ENCODE measurements around the gene TIMM17A. TPM values are rescaled to one million over a fixed set of nuclear protein-coding genes. Genes with fewer than 3 reads are reported as not detected.

TIMM17A gene
- polyA plus RNA-seq, 1 donor (not counting 4 experiments of a cell fraction or from before 2014, with no cell fraction given), result 116 TPM

GRCh38 chr1:201944002-201944401, 11.3 kb upstream of the TIMM17A start:
- no peak overlapping the region for H3K4me2 ChIP-seq (ENCODE audit: control insufficient read depth, extremely low read depth, insufficient read depth, low read depth, low read length)
- no peak for TF ChIP-seq EZH2 (IDR thresholded peaks at IDR 0.05; ENCODE audit: low read length)
- TF ChIP-seq CTCF (optimal IDR thresholded peaks at IDR 0.05 in 1 of 3, IDR thresholded peaks at IDR 0.05 in 1 of 3, conservative IDR thresholded peaks at IDR 0.05 in 1 of 3; ENCODE audit: extremely low read depth in 1 of 3, insufficient read depth in 2 of 3, low read length in 3 of 3), result no peak
- H3K9me1 ChIP-seq (ENCODE audit: control insufficient read depth, extremely low read depth, insufficient read depth, low read length), result no peaks in the 10 kb centered on the region
- H3K4me1 ChIP-seq (ENCODE audit: control insufficient read depth, extremely low read depth, insufficient read depth, low read length), result no peaks in the 10 kb centered on the region
- H3K9me3 ChIP-seq (ENCODE audit: control insufficient read depth, low read depth, low read length), result no peaks in the 10 kb centered on the region
- H3K4me3 ChIP-seq (ENCODE audit: control insufficient read depth in 2 of 3, extremely low read depth in 1 of 3, insufficient read depth in 2 of 3, low read depth in 1 of 3, low read length in 3 of 3), result no peak overlapping the region
- peaks cover 36% of the 10 kb centered on the region for H3K27me3 ChIP-seq (ENCODE audit: control insufficient read depth, extremely low read depth, insufficient read depth, low read length)
- H3K9ac ChIP-seq (ENCODE audit: control insufficient read depth, extremely low read depth, insufficient read depth, low read length), result no peak overlapping the region
- FAIRE-seq, result no peak
- no peaks in the 10 kb centered on the region for H3K79me2 ChIP-seq (ENCODE audit: control insufficient read depth, insufficient read depth, low read length)
- H2AFZ ChIP-seq (ENCODE audit: control insufficient read depth, low read length), result no peak overlapping the region
- no peaks in the 10 kb centered on the region for H3K36me3 ChIP-seq (ENCODE audit: control insufficient read depth in 2 of 2, extremely low read depth in 1 of 2, insufficient read depth in 2 of 2, low read length in 2 of 2)
- no peak overlapping the region for H3K27ac ChIP-seq (ENCODE audit: control insufficient read depth, insufficient read depth, low read length)
- DNase-seq (ENCODE audit: low read depth, low spot score), result no peak
- no peaks in the 10 kb centered on the region for H4K20me1 ChIP-seq (ENCODE audit: control insufficient read depth, extremely low read depth, insufficient read depth, low read length)
- dilution Hi-C loops (cut with MboI; ENCODE audit: extremely low pct_ligation_motif_present, low sequenced_read_pairs), result no loop called here

- H3K27me3 ChIP-seq (ENCODE audit: control insufficient read depth, extremely low read depth, insufficient read depth, low read length), result peaks cover 36% of the 10 kb centered on the region
- dilution Hi-C loops (cut with MboI; ENCODE audit: extremely low pct_ligation_motif_present, low sequenced_read_pairs), result no loop called here
- no peaks in the 10 kb centered on the region for H3K36me3 ChIP-seq (ENCODE audit: control insufficient read depth in 2 of 2, extremely low read depth in 1 of 2, insufficient read depth in 2 of 2, low read length in 2 of 2)
- no peak overlapping the region for H2AFZ ChIP-seq (ENCODE audit: control insufficient read depth, low read length)
- H3K9ac ChIP-seq (ENCODE audit: control insufficient read depth, extremely low read depth, insufficient read depth, low read length), result no peak overlapping the region
- no peak overlapping the region for H3K4me3 ChIP-seq (ENCODE audit: control insufficient read depth in 2 of 3, extremely low read depth in 1 of 3, insufficient read depth in 2 of 3, low read depth in 1 of 3, low read length in 3 of 3)
- no peaks in the 10 kb centered on the region for H3K9me3 ChIP-seq (ENCODE audit: control insufficient read depth, low read depth, low read length)
- H3K79me2 ChIP-seq (ENCODE audit: control insufficient read depth, insufficient read depth, low read length), result no peaks in the 10 kb centered on the region
- DNase-seq (ENCODE audit: low read depth, low spot score) (no peak), FAIRE-seq (no peak)
- H3K4me2 ChIP-seq (ENCODE audit: control insufficient read depth, extremely low read depth, insufficient read depth, low read depth, low read length), result no peak overlapping the region
- H3K4me1 ChIP-seq (ENCODE audit: control insufficient read depth, extremely low read depth, insufficient read depth, low read length), result no peaks in the 10 kb centered on the region
- TF ChIP-seq EZH2 (IDR thresholded peaks at IDR 0.05; ENCODE audit: low read length) (no peak), CTCF (optimal IDR thresholded peaks at IDR 0.05 in 1 of 3, IDR thresholded peaks at IDR 0.05 in 1 of 3, conservative IDR thresholded peaks at IDR 0.05 in 1 of 3; ENCODE audit: extremely low read depth in 1 of 3, insufficient read depth in 2 of 3, low read length in 3 of 3) (no peak)
- H3K9me1 ChIP-seq (ENCODE audit: control insufficient read depth, extremely low read depth, insufficient read depth, low read length), result no peaks in the 10 kb centered on the region
- H3K27ac ChIP-seq (ENCODE audit: control insufficient read depth, insufficient read depth, low read length), result no peak overlapping the region
- no peaks in the 10 kb centered on the region for H4K20me1 ChIP-seq (ENCODE audit: control insufficient read depth, extremely low read depth, insufficient read depth, low read length)
Observed at GRCh38 chr1:201944639-201945038, 10.7 kb upstream of the TIMM17A start.
